H1 (cell line): Measurements from ENCODE around the gene JMJD8. TPM values are rescaled to one million over a fixed set of nuclear protein-coding genes. Genes with fewer than 3 reads are reported as not detected.

ENCODE experiments used
- CTCF ChIA-PET: fragments of 300-600 bp; sonication (Branson Sonifier 250); formaldehyde crosslinking; loops from one replicate; lab custom pipeline; 2021; ENCODE audit not compliant: partially characterized antibody; lab: Charles Lee
- POLR2A ChIA-PET: fragments of 300-600 bp; sonication (Branson Sonifier 250); formaldehyde crosslinking; loops from one replicate; lab custom pipeline; 2021; ENCODE audit warnings: inconsistent platforms; ENCODE audit not compliant: partially characterized antibody; lab: Charles Lee
- DNase-seq, 2 experiments: peaks; one replicate each; pipeline versions ENCODE4 v3.0.0 to v3.0.0-alpha.2; 2010 to 2022; ENCODE audit warnings: low spot score in 2 of 2, low read depth in 1 of 2, mixed read lengths in 1 of 2
- FAIRE-seq: peaks from 2 replicates; lab custom pipeline; 2011; peaks lifted over from hg19 to GRCh38; lab: Jason Lieb, UNC
- H2AFZ ChIP-seq: 2 replicates; pipeline ENCODE4 v1.8.1; 2012; ENCODE audit warnings: low read length, inconsistent platforms
- H2AK5ac ChIP-seq: 2 replicates; pipeline ENCODE4 v1.6.1; 2013; ENCODE audit warnings: low read depth, low read length
- H2BK120ac ChIP-seq: replicated peaks from 2 replicates; pipeline ENCODE3; 2013; ENCODE audit warnings: low read depth, low read length, inconsistent platforms
- H2BK12ac ChIP-seq: 2 replicates; pipeline ENCODE4 v1.6.1; 2013; ENCODE audit warnings: low read depth, low read length
- H2BK15ac ChIP-seq: 2 replicates; pipeline ENCODE4 v1.6.1; 2013; ENCODE audit warnings: low read length
- H2BK20ac ChIP-seq: 2 replicates; pipeline ENCODE4 v1.6.1; 2013; ENCODE audit warnings: low read length
- H2BK5ac ChIP-seq: 2 replicates; pipeline ENCODE4 v1.6.1; 2013; ENCODE audit warnings: low read depth, low read length
- H3K14ac ChIP-seq: 2 replicates; pipeline ENCODE4 v1.6.1; 2013; ENCODE audit warnings: inconsistent platforms; ENCODE audit not compliant: insufficient read length
- H3K18ac ChIP-seq: 2 replicates; pipeline ENCODE4 v1.6.1; 2013; ENCODE audit warnings: low read length; ENCODE audit errors: extremely low read depth
- H3K23ac ChIP-seq: 2 replicates; pipeline ENCODE4 v1.6.1; 2013; ENCODE audit warnings: inconsistent platforms; ENCODE audit not compliant: insufficient read length
- H3K23me2 ChIP-seq: 2 replicates; pipeline ENCODE4 v1.6.1; 2013; ENCODE audit warnings: low read depth, low read length
- H3K27ac ChIP-seq: 2 replicates; pipeline ENCODE4 v1.6.1; 2011; ENCODE audit warnings: low read depth, low read length, inconsistent platforms
- H3K27me3 ChIP-seq, 4 experiments: replicated peaks in 1 of 4; 1 replicate in 1 of 4; 2 replicates in 3 of 4; pipeline versions ENCODE4 v1.6.1 to v1.8.1; 2011 to 2013; ENCODE audit warnings: low read length in 3 of 4, mild to moderate bottlenecking in 3 of 4, inconsistent platforms in 2 of 4, mixed read lengths in 2 of 4, moderate library complexity in 1 of 4; ENCODE audit not compliant: control insufficient read depth in 3 of 4, insufficient read depth in 3 of 4; ENCODE audit errors: extremely low read depth in 1 of 4
- H3K36me3 ChIP-seq, 4 experiments: 2 replicates each; pipeline versions ENCODE4 v1.6.1 to v1.8.1; 2011 to 2013; ENCODE audit warnings: mild to moderate bottlenecking in 4 of 4, low read length in 3 of 4, moderate library complexity in 2 of 4, control low read depth in 1 of 4, inconsistent platforms in 1 of 4; ENCODE audit not compliant: insufficient read depth in 4 of 4, control insufficient read depth in 2 of 4
- H3K4ac ChIP-seq: replicated peaks from 2 replicates; pipeline ENCODE3; 2013; ENCODE audit warnings: low read length, low read depth, mixed read lengths, inconsistent platforms; ENCODE audit not compliant: insufficient read length
- H3K4me1 ChIP-seq, 4 experiments: replicated peaks in 1 of 4; 1 replicate in 1 of 4; 2 replicates in 3 of 4; pipeline versions ENCODE4 v1.6.1 to v1.8.1; 2011 to 2013; ENCODE audit warnings: low read length in 3 of 4, inconsistent platforms in 2 of 4, mixed read lengths in 1 of 4; ENCODE audit not compliant: insufficient read depth in 4 of 4, control insufficient read depth in 3 of 4
- H3K4me2 ChIP-seq, 2 experiments: 2 replicates each; pipeline versions ENCODE4 v1.6.1 to v1.8.1; 2011 to 2013; ENCODE audit warnings: low read depth in 2 of 2, low read length in 2 of 2, control low read depth in 1 of 2, inconsistent platforms in 1 of 2, mild to moderate bottlenecking in 1 of 2; ENCODE audit not compliant: insufficient read depth in 1 of 2
- H3K4me3 ChIP-seq, 4 experiments: fragments of 200-600, 300-600 bp in 1 of 4; sonication (generic), shearing (Covaris generic), sonication (Bioruptor Twin) in 1 of 4; 2 replicates each; pipeline versions ENCODE4 v1.5.1 to v1.8.1; 2011 to 2016; ENCODE audit warnings: low read length in 4 of 4, low read depth in 3 of 4, control low read depth in 2 of 4, inconsistent platforms in 2 of 4, mild to moderate bottlenecking in 2 of 4, mixed read lengths in 1 of 4, moderate library complexity in 1 of 4; ENCODE audit not compliant: insufficient read depth in 2 of 4; ENCODE audit errors: extremely low read depth in 1 of 4
- H3K56ac ChIP-seq: replicated peaks from 2 replicates; pipeline ENCODE3; 2013; ENCODE audit warnings: low read depth, mild to moderate bottlenecking, mixed read lengths, low read length, inconsistent platforms; ENCODE audit not compliant: insufficient read length
- H3K79me1 ChIP-seq: 2 replicates; pipeline ENCODE4 v1.6.1; 2013; ENCODE audit warnings: low read depth, low read length, control low read depth
- H3K79me2 ChIP-seq, 2 experiments: 2 replicates each; pipeline versions ENCODE4 v1.6.1 to v1.8.1; 2012 to 2013; ENCODE audit warnings: low read length in 2 of 2, mild to moderate bottlenecking in 2 of 2, inconsistent platforms in 1 of 2; ENCODE audit not compliant: insufficient read depth in 2 of 2, control insufficient read depth in 1 of 2
- H3K9ac ChIP-seq, 4 experiments: replicated peaks in 1 of 4; 1 replicate in 1 of 4; 2 replicates in 3 of 4; pipeline versions ENCODE4 v1.6.1 to v1.8.1; 2011 to 2013; ENCODE audit warnings: low read depth in 3 of 4, low read length in 3 of 4, control low read depth in 2 of 4, mild to moderate bottlenecking in 2 of 4, moderate library complexity in 2 of 4, inconsistent platforms in 1 of 4; ENCODE audit errors: extremely low read depth in 1 of 4
- H3K9me3 ChIP-seq, 2 experiments: 2 replicates each; pipeline versions ENCODE4 v1.6.1 to v1.8.1; 2012 to 2013; ENCODE audit warnings: mild to moderate bottlenecking in 2 of 2, moderate library complexity in 2 of 2, control low read depth in 1 of 2, inconsistent platforms in 1 of 2, low read depth in 1 of 2, low read length in 1 of 2, mixed read lengths in 1 of 2; ENCODE audit not compliant: insufficient read depth in 2 of 2
- H4K20me1 ChIP-seq, 2 experiments: replicated peaks in 1 of 2; 2 replicates each; pipeline versions ENCODE3 to v1.8.1; 2011 to 2013; ENCODE audit warnings: inconsistent platforms in 2 of 2, low read length in 2 of 2, mild to moderate bottlenecking in 1 of 2; ENCODE audit not compliant: insufficient read depth in 2 of 2, control insufficient read depth in 1 of 2
- H4K5ac ChIP-seq: 2 replicates; pipeline ENCODE4 v1.6.1; 2013; ENCODE audit warnings: low read length, low read depth, mixed read lengths, inconsistent platforms; ENCODE audit not compliant: insufficient read length
- H4K8ac ChIP-seq: 2 replicates; pipeline ENCODE4 v1.8.0; 2013; ENCODE audit warnings: mild to moderate bottlenecking, moderate library complexity, low read length, inconsistent platforms; ENCODE audit not compliant: insufficient read depth; ENCODE audit errors: extremely low read depth
- H4K91ac ChIP-seq: replicated peaks from 2 replicates; pipeline ENCODE3; 2013; ENCODE audit warnings: low read length, mixed read lengths, inconsistent platforms; ENCODE audit not compliant: insufficient read length
- BRCA1 ChIP-seq: IDR thresholded peaks from 2 replicates; pipeline ENCODE4 v1.6.1; 2012; ENCODE audit warnings: low read depth, low read length, improper control_type of control experiment
- CBX8 ChIP-seq: fragments of 300-800, 300-1000 bp; sonication (generic); IDR thresholded peaks from 2 replicates; pipeline ENCODE4 v1.7.1; 2016; ENCODE audit warnings: low read depth, low read length, borderline replicate concordance
- CHD2 ChIP-seq: IDR thresholded peaks from 2 replicates; pipeline ENCODE4 v1.6.1; 2012; ENCODE audit warnings: low read length, improper control_type of control experiment
- FOSL1 ChIP-seq: IDR thresholded peaks from 2 replicates; pipeline ENCODE4 v1.6.1; 2011; ENCODE audit warnings: mild to moderate bottlenecking, low read depth, low read length, moderate library complexity; ENCODE audit not compliant: insufficient read depth
- GTF2F1 ChIP-seq: IDR thresholded peaks from 2 replicates; pipeline ENCODE4 v1.6.1; 2012; ENCODE audit warnings: low read depth, low read length, improper control_type of control experiment, borderline replicate concordance
- JUN ChIP-seq: IDR thresholded peaks from 2 replicates; pipeline ENCODE4 v1.6.1; 2011; ENCODE audit warnings: low read depth, mild to moderate bottlenecking, improper control_type of control experiment, low read length
- RFX5 ChIP-seq: IDR thresholded peaks from 2 replicates; pipeline ENCODE4 v1.6.1; 2011; ENCODE audit warnings: low read depth, low read length, improper control_type of control experiment, borderline replicate concordance
- RNF2 ChIP-seq: fragments of 200-900, 300-1000 bp; sonication (generic); IDR thresholded peaks from 2 replicates; pipeline ENCODE4 v1.7.1; 2016; ENCODE audit warnings: borderline replicate concordance, low read depth, mild to moderate bottlenecking, antibody characterized with exemption, low read length; ENCODE audit not compliant: poor library complexity, severe bottlenecking; ENCODE audit errors: missing control alignments
- SIRT6 ChIP-seq: IDR thresholded peaks from one replicate; pipeline ENCODE4 v1.7.1; 2012; ENCODE audit warnings: low read length, inconsistent platforms
- TAF7 ChIP-seq: optimal IDR thresholded peaks from 2 replicates; pipeline ENCODE3; 2011; ENCODE audit warnings: low read depth, mild to moderate bottlenecking, inconsistent platforms, low read length, moderate library complexity, borderline replicate concordance
- ZNF274 ChIP-seq: IDR thresholded peaks from 2 replicates; pipeline ENCODE4 v1.7.0; 2012; ENCODE audit warnings: low read length, borderline replicate concordance; ENCODE audit errors: extremely low read depth
- WGBS, 2 experiments: shearing (Covaris generic) in 1 of 2; methylation state at CpG; one replicate each; pipeline versions ENCODE4 v1.1.6 to v1.1.7; 2013 to 2015; ENCODE audit warnings: low lambda C conversion rate in 2 of 2, mixed read lengths in 2 of 2, inconsistent platforms in 1 of 2, low coverage in 1 of 2, missing lambda C conversion rate in 1 of 2; ENCODE audit not compliant: insufficient replicate concordance in 2 of 2, insufficient coverage in 1 of 2, insufficient read length in 1 of 2; ENCODE audit errors: extremely low coverage in 1 of 2, missing lambda C conversion rate in 1 of 2; 5-methylcytosine and 5-hydroxymethylcytosine counted together
- polyA plus RNA-seq, 7 experiments: library from polyadenylated mRNA; depleted of rRNA in 3 of 7; stranded (reverse) in 5 of 7; unstranded in 2 of 7; fragments of >200 nt in 5 of 7; fragments of 200-250 nt in 2 of 7; gene quantifications; 1 replicate in 5 of 7; 2 replicates in 1 of 7; 4 replicates in 1 of 7; pipeline versions ENCODE4 v1.2.1 to v1.2.3, GENCODE V29; 2011 to 2013; ENCODE audit warnings: missing spikeins in 2 of 7, mixed read lengths in 2 of 7
- total RNA-seq: library from RNA; stranded (reverse); fragmentation: NEBNext Ultra II Directional; extraction: Animal tissue kit (Norgen Biotek cat#: 25700); gene quantifications from 2 replicates; pipeline ENCODE4 v1.2.1, GENCODE V29; 2021

JMJD8 gene
- total and polyA plus RNA-seq, 2 of the 8 experiments (the other 6 are each of a cell fraction or from before 2014, with no cell fraction given): 46.4 to 87.4 TPM

DNA sequence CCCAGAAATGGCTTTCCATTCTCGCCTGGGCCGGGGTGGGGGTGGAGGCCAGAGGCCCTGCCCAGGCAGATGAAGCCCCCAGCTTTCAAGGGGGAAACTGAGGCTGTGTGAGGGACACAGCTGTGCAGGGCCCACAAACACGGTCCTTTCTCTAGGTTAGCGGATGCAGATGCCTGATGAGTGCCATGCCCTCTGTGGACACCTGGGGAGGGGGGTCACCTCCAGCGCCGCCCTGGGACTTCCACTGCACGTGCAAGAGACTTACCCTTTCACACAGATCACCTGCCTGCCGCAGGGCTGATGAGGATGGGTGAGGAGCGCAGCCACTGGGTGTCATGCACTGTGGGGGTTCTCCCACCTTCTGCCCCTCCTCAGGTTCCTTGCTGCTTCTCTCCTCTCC lies 34.3 kb upstream of the JMJD8 start:
- no peak overlapping the region for H3K14ac ChIP-seq
- no peak overlapping the region for H4K91ac ChIP-seq
- no peak overlapping the region for H3K4me3 ChIP-seq
- H3K56ac ChIP-seq: no peak overlapping the region
- peaks cover 0 to 29% (median 19%) of the 10 kb centered on the region in 4 experiments; a peak in 5 of 7 replicates for H3K4me1 ChIP-seq
- no peak overlapping the region; the same call in 1 of the 2 replicates for H3K27ac ChIP-seq
- no peak overlapping the region for H2BK12ac ChIP-seq
- H3K79me1 ChIP-seq: no peaks in the 10 kb centered on the region
- POLR2A ChIA-PET: interaction anchor here (1.1 to 23.0 kb wide), 4 partner anchors 2 to 83 kb away, joined by 5 to 353 read pairs (median 204); partner anchors contain the start of genes ANTKMT, CCDC78, CIAO3 and GNG13
- H3K4me2 ChIP-seq: no peak overlapping the region
- no peak overlapping the region for H3K4ac ChIP-seq
- H2AFZ ChIP-seq: no peak overlapping the region
- H2AK5ac ChIP-seq: no peak overlapping the region
- H2BK5ac ChIP-seq: no peak overlapping the region
- H2BK120ac ChIP-seq: no peak overlapping the region
- no peak overlapping the region for H3K23ac ChIP-seq
- DNase-seq (no peak), FAIRE-seq (no peak)
- H3K79me2 ChIP-seq: no peaks in the 10 kb centered on the region
- H3K36me3 ChIP-seq: peaks cover 0 to 6% (median 0%) of the 10 kb centered on the region in 4 experiments; a peak in 1 of 8 replicates
- peaks cover 6 to 18% of the 10 kb centered on the region in 2 experiments for H4K20me1 ChIP-seq
- H3K9me3 ChIP-seq: no peaks in the 10 kb centered on the region; a peak in 1 of 4 replicates
- H2BK20ac ChIP-seq: no peak overlapping the region
- 86% methylated on average over 9 of the region's 9 CpGs; no CpG with 5 or more reads in 1 of the 2 experiments for WGBS, 2 experiments
- peaks cover 0 to 41% (median 24%) of the 10 kb centered on the region in 4 experiments; a peak in 6 of 7 replicates for H3K27me3 ChIP-seq
- no peak overlapping the region for H4K5ac ChIP-seq
- CTCF ChIA-PET: interaction anchor here (32.4 to 35.8 kb wide), 3 partner anchors 1 to 66 kb away, joined by 424 to 977 read pairs (median 977); partner anchors contain the start of genes ANTKMT, CCDC78, CHTF18 and CIAO3
- peak overlapping the region; percentile 35; the same call in 1 of the 2 replicates for H4K8ac ChIP-seq
- H2BK15ac ChIP-seq: no peak overlapping the region; the same call in 1 of the 2 replicates
- H3K23me2 ChIP-seq: peaks cover 19% of the 10 kb centered on the region; the same call in 1 of the 2 replicates
- H3K18ac ChIP-seq: no peak overlapping the region
- H3K9ac ChIP-seq: no peak overlapping the region
- TF ChIP-seq CHD2: no peak
- TF ChIP-seq GTF2F1: no peak
- no peak for TF ChIP-seq RNF2
- no peak for TF ChIP-seq SIRT6
- TF ChIP-seq TAF7: no peak
- no peak for TF ChIP-seq BRCA1
- no peak for TF ChIP-seq RFX5
- TF ChIP-seq CBX8: no peak
- TF ChIP-seq ZNF274: no peak
- no peak for TF ChIP-seq FOSL1
- TF ChIP-seq JUN: no peak
